DND-41 (cell line): ENCODE measurements around the gene DOCK4.

ENCODE experiments used
- ATAC-seq: fragments of 200-7000 bp; cut with Tn5 transposase; 3 replicates; pipeline ENCODE4 v1.9.1; 2021; ENCODE audit warnings: low read depth; ENCODE audit not compliant: insufficient read depth
- DNase-seq: peaks from one replicate; pipeline ENCODE4 v3.0.0-alpha.2; 2020
- H2AFZ ChIP-seq: 2 replicates; pipeline ENCODE4 v1.6.0; 2012; ENCODE audit warnings: low read depth, low read length
- H3K27ac ChIP-seq: 2 replicates; pipeline ENCODE4 v1.5.1; 2012; ENCODE audit warnings: low read length, inconsistent platforms
- H3K27me3 ChIP-seq: fragments of 200-600 bp; sonication (generic); 2 replicates; pipeline ENCODE4 v1.6.0; 2012; ENCODE audit warnings: low read length, mild to moderate bottlenecking, inconsistent platforms; ENCODE audit not compliant: insufficient read depth, poor library complexity
- H3K36me3 ChIP-seq: 2 replicates; pipeline ENCODE4 v1.5.1; 2012; ENCODE audit warnings: low read length, inconsistent platforms; ENCODE audit not compliant: insufficient read depth
- H3K4me1 ChIP-seq: 2 replicates; pipeline ENCODE4 v1.5.1; 2012; ENCODE audit warnings: mild to moderate bottlenecking, low read length; ENCODE audit not compliant: insufficient read depth
- H3K4me2 ChIP-seq: 2 replicates; pipeline ENCODE4 v1.6.0; 2012; ENCODE audit warnings: mild to moderate bottlenecking, moderate library complexity, low read length, inconsistent platforms; ENCODE audit not compliant: insufficient read depth
- H3K4me3 ChIP-seq, 2 experiments: fragments of 200-600 bp in 1 of 2; shearing (Covaris generic) in 1 of 2; 2 replicates each; pipeline ENCODE4 v1.5.1; 2012 to 2016; ENCODE audit warnings: inconsistent platforms in 2 of 2, low read length in 2 of 2, mild to moderate bottlenecking in 2 of 2, low read depth in 1 of 2, moderate library complexity in 1 of 2
- H3K79me2 ChIP-seq: 2 replicates; pipeline ENCODE4 v1.6.0; 2012; ENCODE audit warnings: low read length, inconsistent platforms; ENCODE audit not compliant: insufficient read depth
- H3K9ac ChIP-seq: 2 replicates; pipeline ENCODE4 v1.6.0; 2012; ENCODE audit warnings: low read depth, mild to moderate bottlenecking, inconsistent platforms, low read length, moderate library complexity
- H3K9me3 ChIP-seq: 2 replicates; pipeline ENCODE4 v1.5.1; 2012; ENCODE audit warnings: low read length, moderate library complexity, mild to moderate bottlenecking, inconsistent platforms; ENCODE audit not compliant: insufficient read depth, severe bottlenecking
- H4K20me1 ChIP-seq: 2 replicates; pipeline ENCODE4 v1.6.0; 2012; ENCODE audit warnings: low read length; ENCODE audit not compliant: insufficient read depth
- EZH2 ChIP-seq: IDR thresholded peaks from 3 replicates; pipeline ENCODE4 v1.6.1; 2012; ENCODE audit warnings: borderline replicate concordance, low read depth, mild to moderate bottlenecking, moderate library complexity, low read length, inconsistent platforms; ENCODE audit not compliant: severe bottlenecking
- TF ChIP-seq, protein P1 (sequence below): IDR thresholded peaks from 2 replicates; pipeline ENCODE4 v1.5.1; 2012; ENCODE audit warnings: borderline replicate concordance, low read length, moderate library complexity, mild to moderate bottlenecking; ENCODE audit not compliant: poor library complexity, severe bottlenecking; ENCODE audit errors: extremely low read depth

DOCK4 gene

DNA sequence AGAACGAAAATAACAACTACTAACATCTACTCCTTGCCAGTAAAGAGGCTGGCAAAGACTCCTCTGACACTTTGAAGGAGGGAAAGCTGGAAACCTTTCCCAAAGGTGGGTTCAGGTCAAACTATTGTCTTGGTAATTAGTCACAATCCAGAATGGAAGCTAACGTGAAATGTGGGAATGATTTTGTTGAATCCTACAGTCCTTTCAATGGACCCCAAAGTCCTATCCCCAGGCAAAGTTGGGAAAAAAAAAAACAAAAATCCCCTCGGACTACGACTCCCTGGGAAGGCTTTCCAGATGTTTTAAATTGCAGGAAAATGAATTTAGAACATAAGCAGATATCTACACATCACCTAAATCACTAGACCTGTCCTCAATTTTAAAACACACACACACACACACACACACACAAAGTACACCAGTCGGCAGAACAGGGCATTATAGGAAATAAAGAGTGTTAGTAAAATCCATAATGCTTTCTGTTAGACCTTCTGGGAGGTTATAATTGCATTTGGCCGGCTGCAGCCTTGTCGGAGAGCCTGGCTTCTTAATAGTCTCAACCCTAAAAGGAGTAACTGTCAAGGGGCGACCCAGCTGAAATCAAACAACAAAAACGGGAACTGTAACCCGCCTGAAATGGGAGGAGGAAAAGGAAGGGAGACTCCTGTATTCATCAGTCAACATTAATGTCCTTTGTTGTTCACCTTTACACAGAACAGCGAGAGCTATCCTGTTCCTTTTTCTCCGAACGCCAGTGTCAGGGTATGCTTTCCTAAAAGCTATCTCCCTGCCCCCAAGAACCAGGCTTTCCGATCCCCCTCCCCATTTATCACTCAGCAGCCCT, 1.5 kb downstream of the DOCK4 start:
- ATAC-seq, result no peak
- Histone ChIP-seq H3K4me2 (peak overlapping the region; percentile 100), H4K20me1 (no peaks in the 10 kb centered on the region)

DNA sequence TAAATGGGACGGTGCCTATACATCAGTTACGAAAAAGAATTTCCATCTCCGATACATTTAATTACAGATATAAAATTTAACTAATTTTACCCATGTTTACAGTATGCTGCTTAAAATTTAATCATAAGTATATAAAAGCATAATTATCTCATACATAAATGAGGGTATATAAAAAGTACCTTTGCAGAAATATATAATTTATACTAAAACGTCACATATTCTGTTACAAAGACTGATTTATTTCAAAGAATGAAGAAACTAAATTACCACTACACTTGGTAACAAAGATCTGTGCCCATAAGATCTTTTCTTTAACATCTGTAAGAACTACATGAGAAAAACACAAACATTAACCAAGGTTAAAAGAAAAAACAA, 2.8 kb downstream of the DOCK4 start:
- Histone ChIP-seq H4K20me1 (no peaks in the 10 kb centered on the region), H3K27me3 (peaks cover 22% of the 10 kb centered on the region), H3K4me1 (peaks cover 38% of the 10 kb centered on the region), H3K9me3 (no peaks in the 10 kb centered on the region), H3K27ac (no peak overlapping the region), H3K79me2 (peaks cover 18% of the 10 kb centered on the region), H3K4me2 (peak overlapping the region; percentile 100), H3K4me3 (peak overlapping the region in 1 of 2 experiments; percentile 93; a peak in 1 of 4 replicates), H2AFZ (no peak overlapping the region), H3K9ac (no peak overlapping the region), H3K36me3 (peaks cover 4% of the 10 kb centered on the region; the same call in 1 of the 2 replicates)
- DNase-seq, result no peak
- ATAC-seq, result no peak
- TF ChIP-seq EZH2, result no peak
- TF ChIP-seq, protein P1, sequence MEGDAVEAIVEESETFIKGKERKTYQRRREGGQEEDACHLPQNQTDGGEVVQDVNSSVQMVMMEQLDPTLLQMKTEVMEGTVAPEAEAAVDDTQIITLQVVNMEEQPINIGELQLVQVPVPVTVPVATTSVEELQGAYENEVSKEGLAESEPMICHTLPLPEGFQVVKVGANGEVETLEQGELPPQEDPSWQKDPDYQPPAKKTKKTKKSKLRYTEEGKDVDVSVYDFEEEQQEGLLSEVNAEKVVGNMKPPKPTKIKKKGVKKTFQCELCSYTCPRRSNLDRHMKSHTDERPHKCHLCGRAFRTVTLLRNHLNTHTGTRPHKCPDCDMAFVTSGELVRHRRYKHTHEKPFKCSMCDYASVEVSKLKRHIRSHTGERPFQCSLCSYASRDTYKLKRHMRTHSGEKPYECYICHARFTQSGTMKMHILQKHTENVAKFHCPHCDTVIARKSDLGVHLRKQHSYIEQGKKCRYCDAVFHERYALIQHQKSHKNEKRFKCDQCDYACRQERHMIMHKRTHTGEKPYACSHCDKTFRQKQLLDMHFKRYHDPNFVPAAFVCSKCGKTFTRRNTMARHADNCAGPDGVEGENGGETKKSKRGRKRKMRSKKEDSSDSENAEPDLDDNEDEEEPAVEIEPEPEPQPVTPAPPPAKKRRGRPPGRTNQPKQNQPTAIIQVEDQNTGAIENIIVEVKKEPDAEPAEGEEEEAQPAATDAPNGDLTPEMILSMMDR, result no peak

More for the DNA sequence above, 1.5 kb downstream of the DOCK4 start:
- peaks cover 4% of the 10 kb centered on the region; the same call in 1 of the 2 replicates for H3K36me3 ChIP-seq
- H3K4me1 ChIP-seq, result peaks cover 38% of the 10 kb centered on the region
- DNase-seq, result peak; percentile 8
- H3K9me3 ChIP-seq, result no peaks in the 10 kb centered on the region
- peaks cover 22% of the 10 kb centered on the region for H3K27me3 ChIP-seq
- peaks cover 28% of the 10 kb centered on the region for H3K79me2 ChIP-seq
- peak overlapping the region; percentile 96 for H2AFZ ChIP-seq
- peak overlapping the region; percentile 67 for H3K9ac ChIP-seq
- TF ChIP-seq, protein P1, result no peak
- no peak for TF ChIP-seq EZH2
- no peak overlapping the region; the same call in 1 of the 2 replicates for H3K27ac ChIP-seq
- H3K4me3 ChIP-seq, result peak overlapping the region; percentile 75 to 93; a peak in 3 of 4 replicates

DNA sequence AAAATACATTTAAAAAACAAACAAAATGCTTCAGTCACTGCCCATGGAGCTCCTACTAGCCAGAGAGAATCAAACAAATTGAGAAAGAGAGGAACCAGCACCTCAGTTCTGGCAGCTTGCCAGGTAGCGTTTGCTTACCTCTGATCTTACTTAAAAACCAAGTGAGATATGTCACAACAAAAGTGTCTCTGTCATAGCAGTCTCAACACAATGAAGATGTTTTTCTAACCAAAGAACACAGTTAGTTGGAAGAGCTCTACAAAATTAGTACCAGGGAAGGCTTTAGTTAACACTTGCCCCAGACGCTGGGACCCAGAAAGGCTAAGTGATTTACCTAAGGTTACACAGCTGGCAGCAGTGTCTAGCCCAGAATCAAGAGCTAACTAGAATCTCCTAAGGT, 3.4 kb downstream of the DOCK4 start:
- ATAC-seq (no peak), DNase-seq (peak; percentile 16)
- Histone ChIP-seq H3K27ac (no peak overlapping the region), H3K27me3 (peaks cover 22% of the 10 kb centered on the region), H2AFZ (no peak overlapping the region), H3K4me2 (no peak overlapping the region), H3K4me3 (no peak overlapping the region), H3K9ac (no peak overlapping the region), H3K36me3 (peaks cover 4% of the 10 kb centered on the region; the same call in 1 of the 2 replicates), H4K20me1 (no peaks in the 10 kb centered on the region), H3K4me1 (peaks cover 35% of the 10 kb centered on the region), H3K79me2 (peaks cover 13% of the 10 kb centered on the region), H3K9me3 (no peaks in the 10 kb centered on the region)
- TF ChIP-seq EZH2, result no peak
- TF ChIP-seq, protein P1, result no peak
